Naive thymus-derived CD4-positive, alpha-beta T cell (primary cell): ENCODE data around the gene GLDN. TPM values are rescaled to one million over a fixed set of nuclear protein-coding genes. Genes with fewer than 3 reads are reported as not detected.

ENCODE experiments used
- ATAC-seq: fragments of 150-1000 bp; cut with Tn5 transposase; 2 replicates; pipeline ENCODE4 v1.10.0; 2021; ENCODE audit warnings: mild to moderate bottlenecking, moderate library complexity
- CTCF ChIA-PET: fragments of 350-600 bp; sonication (Branson Sonifier 250); formaldehyde crosslinking; loops from one replicate; lab custom pipeline; 2021; ENCODE audit warnings: antibody characterized with exemption; lab: Charles Lee
- POLR2A ChIA-PET: fragments of 350-600 bp; sonication (Branson Sonifier 250); formaldehyde crosslinking; loops from one replicate; lab custom pipeline; 2021; ENCODE audit warnings: antibody characterized with exemption, inconsistent platforms; lab: Charles Lee
- DNase-seq, 9 donors: peaks; one replicate each; pipeline versions ENCODE4 v3.0.0 to v3.0.0-alpha.2; 2020 to 2022; ENCODE audit warnings: mixed read lengths in 1 of 9
- H3K27ac ChIP-seq: one replicate; pipeline ENCODE4 v1.7.0; 2013; ENCODE audit warnings: mild to moderate bottlenecking, low read depth, low read length, moderate library complexity
- H3K27me3 ChIP-seq, 2 donors: one replicate each; pipeline ENCODE4 v1.7.0; 2013; ENCODE audit warnings: low read length in 2 of 2, mild to moderate bottlenecking in 2 of 2, moderate library complexity in 2 of 2; ENCODE audit not compliant: control insufficient read depth in 2 of 2, insufficient read depth in 2 of 2
- H3K36me3 ChIP-seq, 3 experiments: 1 replicate in 2 of 3; 2 replicates in 1 of 3; pipeline ENCODE4 v1.7.0; 2013; ENCODE audit warnings: low read length in 3 of 3, mild to moderate bottlenecking in 3 of 3, moderate library complexity in 1 of 3; ENCODE audit not compliant: insufficient read depth in 3 of 3, control insufficient read depth in 2 of 3
- H3K4me1 ChIP-seq, 2 donors: one replicate each; pipeline ENCODE4 v1.7.0; 2013; ENCODE audit warnings: low read length in 2 of 2, mild to moderate bottlenecking in 2 of 2, moderate library complexity in 1 of 2; ENCODE audit not compliant: control insufficient read depth in 2 of 2, insufficient read depth in 2 of 2
- H3K4me3 ChIP-seq: 2 replicates; pipeline ENCODE4 v1.7.0; 2013; ENCODE audit warnings: mild to moderate bottlenecking, low read length
- H3K9me3 ChIP-seq, 3 experiments: 1 replicate in 2 of 3; 2 replicates in 1 of 3; pipeline ENCODE4 v1.7.0; 2013; ENCODE audit warnings: low read length in 3 of 3; ENCODE audit not compliant: control insufficient read depth in 2 of 3
- H3K27ac Mint-ChIP-seq, 9 donors: one replicate each; pipeline ENCODE4 v1.8.0; 2020 to 2022; ENCODE audit warnings: mixed read lengths in 9 of 9, mild to moderate bottlenecking in 8 of 9, moderate library complexity in 5 of 9, inconsistent platforms in 2 of 9
- H3K27me3 Mint-ChIP-seq, 5 donors: one replicate each; pipeline ENCODE4 v1.8.0; 2021 to 2022; ENCODE audit warnings: mixed read lengths in 5 of 5, mild to moderate bottlenecking in 1 of 5
- H3K36me3 Mint-ChIP-seq, 5 donors: one replicate each; pipeline ENCODE4 v1.8.0; 2020 to 2022; ENCODE audit warnings: mixed read lengths in 5 of 5, mild to moderate bottlenecking in 3 of 5, inconsistent platforms in 1 of 5
- H3K4me1 Mint-ChIP-seq, 7 donors: one replicate each; pipeline ENCODE4 v1.8.0; 2020 to 2022; ENCODE audit warnings: mixed read lengths in 7 of 7, mild to moderate bottlenecking in 3 of 7, inconsistent platforms in 1 of 7
- H3K4me3 Mint-ChIP-seq, 10 donors: one replicate each; pipeline ENCODE4 v1.8.0; 2020 to 2022; ENCODE audit warnings: mild to moderate bottlenecking in 10 of 10, mixed read lengths in 10 of 10, moderate library complexity in 6 of 10, inconsistent platforms in 2 of 10
- H3K9me3 Mint-ChIP-seq, 11 donors: one replicate each; pipeline ENCODE4 v1.8.0; 2020 to 2022; ENCODE audit warnings: mixed read lengths in 11 of 11, mild to moderate bottlenecking in 4 of 11, inconsistent platforms in 1 of 11, moderate library complexity in 1 of 11
- intact Hi-C, 2 donors: fragments of 100-400 bp; cut with micrococcal nuclease; formaldehyde crosslinking; loops; one replicate each; pipeline ENCODE4 v1.15.1; 2023
- polyA plus RNA-seq, 2 donors: library from polyadenylated mRNA; unstranded; fragments of 300-500 nt; fragmentation: Illumina TruSeq; gene quantifications; one replicate each; pipeline ENCODE4 v1.2.3, GENCODE V29; 2021
- total RNA-seq, 6 experiments: library from RNA in 5 of 6; stranded (reverse) in 5 of 6; gene quantifications; 1 replicate in 5 of 6; 2 replicates in 1 of 6; pipeline ENCODE4 v1.2.3 and lab custom pipeline; 2021 to 2026

The GLDN gene
- total and polyA plus RNA-seq, 7 experiments from 2014 or later: not detected

GRCh38 chr15:51353976-51354375 is 12.5 kb downstream of the GLDN start:
- H3K27me3 Mint-ChIP-seq: peaks cover 9 to 28% (median 15%) of the 10 kb centered on the region in 5 donors
- no peaks in the 10 kb centered on the region for H3K36me3 Mint-ChIP-seq
- ATAC-seq: no peak
- no peak overlapping the region for H3K27ac Mint-ChIP-seq
- Histone ChIP-seq H3K36me3 (no peaks in the 10 kb centered on the region), H3K4me1 (no peaks in the 10 kb centered on the region), H3K4me3 (no peak overlapping the region), H3K27me3 (no peaks in the 10 kb centered on the region), H3K27ac (no peak overlapping the region), H3K9me3 (no peaks in the 10 kb centered on the region)
- peaks cover 0 to 4% (median 0%) of the 10 kb centered on the region in 7 donors for H3K4me1 Mint-ChIP-seq
- no peak overlapping the region for H3K4me3 Mint-ChIP-seq
- CTCF ChIA-PET: no interaction called here
- no peak for DNase-seq
- POLR2A ChIA-PET: no interaction called here
- peaks cover 0 to 3% (median 0%) of the 10 kb centered on the region in 11 donors for H3K9me3 Mint-ChIP-seq
- intact Hi-C loops: no loop called here

- Mint-ChIP-seq H3K4me1 (peaks cover 0 to 4% (median 0%) of the 10 kb centered on the region in 7 donors), H3K4me3 (no peak overlapping the region), H3K36me3 (no peaks in the 10 kb centered on the region), H3K27me3 (peaks cover 9 to 28% (median 15%) of the 10 kb centered on the region in 5 donors), H3K27ac (no peak overlapping the region), H3K9me3 (peaks cover 0 to 3% (median 0%) of the 10 kb centered on the region in 11 donors)
- intact Hi-C loops: no loop called here
- ChIA-PET POLR2A (no interaction called here), CTCF (no interaction called here)
- Histone ChIP-seq H3K27me3 (no peaks in the 10 kb centered on the region), H3K27ac (no peak overlapping the region), H3K4me3 (no peak overlapping the region), H3K4me1 (no peaks in the 10 kb centered on the region), H3K9me3 (no peaks in the 10 kb centered on the region), H3K36me3 (no peaks in the 10 kb centered on the region)
- no peak for DNase-seq
- no peak for ATAC-seq
These were observed 13.6 kb downstream of the GLDN start for GRCh38 chr15:51355096-51355495.

- Histone ChIP-seq H3K9me3 (no peaks in the 10 kb centered on the region), H3K27ac (no peak overlapping the region), H3K4me3 (no peak overlapping the region), H3K36me3 (no peaks in the 10 kb centered on the region), H3K27me3 (no peaks in the 10 kb centered on the region), H3K4me1 (no peaks in the 10 kb centered on the region)
- ChIA-PET CTCF (no interaction called here), POLR2A (no interaction called here)
- Mint-ChIP-seq H3K36me3 (no peaks in the 10 kb centered on the region), H3K4me3 (no peak overlapping the region), H3K27ac (no peak overlapping the region), H3K27me3 (peaks cover 9 to 25% (median 12%) of the 10 kb centered on the region in 5 donors), H3K9me3 (peaks cover 0 to 3% (median 0%) of the 10 kb centered on the region in 11 donors), H3K4me1 (peaks cover 0 to 4% (median 0%) of the 10 kb centered on the region in 7 donors)
- ATAC-seq (no peak), DNase-seq (no peak)
- intact Hi-C loops: no loop called here
These were observed 14.7 kb downstream of the GLDN start for GRCh38 chr15:51356147-51356546.

DNA sequence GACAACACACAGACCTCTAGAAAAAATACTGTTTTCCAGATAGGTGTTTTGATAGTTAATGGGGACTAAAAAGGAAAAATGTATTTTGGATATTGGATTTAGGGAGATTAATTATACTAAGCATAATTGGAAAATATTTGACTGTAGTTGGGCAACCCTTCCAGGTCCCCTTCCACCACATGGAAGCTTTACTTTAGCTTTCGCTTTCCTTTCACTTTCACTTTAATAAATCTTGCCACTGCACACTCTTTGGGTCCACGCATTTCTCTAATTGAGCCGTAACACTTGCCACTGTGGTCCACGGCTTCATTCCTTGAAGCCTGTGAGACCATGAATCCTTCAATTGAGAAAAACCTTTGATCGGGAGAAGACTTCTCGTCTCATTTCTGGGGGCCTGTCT is 15.5 kb downstream of the GLDN start:
- H3K36me3 Mint-ChIP-seq: no peaks in the 10 kb centered on the region

DNA sequence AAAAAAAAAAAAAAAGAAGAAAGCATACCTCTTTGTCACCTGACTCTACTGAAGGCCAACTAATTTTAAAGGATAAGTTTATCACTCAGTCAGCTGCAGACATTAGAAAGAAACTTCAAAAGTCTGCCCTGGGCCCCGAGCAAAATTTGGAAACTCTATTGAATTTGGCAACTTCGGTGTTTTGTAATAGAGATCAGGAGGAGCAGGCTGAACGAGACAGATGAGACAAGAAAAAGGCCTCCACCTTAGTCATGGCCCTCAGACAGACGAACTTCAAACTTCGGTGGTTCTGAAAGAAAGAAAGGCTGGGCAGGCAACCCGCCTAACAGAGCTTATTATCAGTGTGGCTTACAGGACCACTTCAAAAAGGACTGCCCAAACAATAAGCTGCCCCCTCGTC is 18.5 kb downstream of the GLDN start:
- Histone ChIP-seq H3K27ac (no peak overlapping the region), H3K36me3 (no peaks in the 10 kb centered on the region), H3K9me3 (no peaks in the 10 kb centered on the region), H3K27me3 (no peaks in the 10 kb centered on the region), H3K4me1 (no peaks in the 10 kb centered on the region), H3K4me3 (no peak overlapping the region)
- H3K36me3 Mint-ChIP-seq: no peaks in the 10 kb centered on the region
- no peak for ATAC-seq
- H3K4me1 Mint-ChIP-seq: peaks cover 0 to 4% (median 0%) of the 10 kb centered on the region in 7 donors
- H3K27me3 Mint-ChIP-seq: peaks cover 0 to 3% (median 0%) of the 10 kb centered on the region in 5 donors
- intact Hi-C loops: no loop called here
- H3K27ac Mint-ChIP-seq: no peak overlapping the region
- H3K9me3 Mint-ChIP-seq: no peaks in the 10 kb centered on the region
- H3K4me3 Mint-ChIP-seq: no peak overlapping the region
- CTCF ChIA-PET: no interaction called here
- DNase-seq: no peak
- POLR2A ChIA-PET: no interaction called here

More for the DNA sequence above, 15.5 kb downstream of the GLDN start:
- Mint-ChIP-seq H3K9me3 (peaks cover 0 to 3% (median 0%) of the 10 kb centered on the region in 11 donors), H3K4me1 (peaks cover 0 to 4% (median 0%) of the 10 kb centered on the region in 7 donors), H3K4me3 (peak overlapping the region in 2 of 10 donors; percentile 4 to 16), H3K27ac (no peak overlapping the region), H3K27me3 (peaks cover 5 to 20% (median 9%) of the 10 kb centered on the region in 5 donors)
- Histone ChIP-seq H3K9me3 (no peaks in the 10 kb centered on the region), H3K27me3 (no peaks in the 10 kb centered on the region), H3K36me3 (no peaks in the 10 kb centered on the region), H3K4me1 (no peaks in the 10 kb centered on the region), H3K4me3 (no peak overlapping the region), H3K27ac (no peak overlapping the region)
- ChIA-PET CTCF (no interaction called here), POLR2A (no interaction called here)
- DNase-seq (no peak), ATAC-seq (no peak)
- intact Hi-C loops: no loop called here

DNA sequence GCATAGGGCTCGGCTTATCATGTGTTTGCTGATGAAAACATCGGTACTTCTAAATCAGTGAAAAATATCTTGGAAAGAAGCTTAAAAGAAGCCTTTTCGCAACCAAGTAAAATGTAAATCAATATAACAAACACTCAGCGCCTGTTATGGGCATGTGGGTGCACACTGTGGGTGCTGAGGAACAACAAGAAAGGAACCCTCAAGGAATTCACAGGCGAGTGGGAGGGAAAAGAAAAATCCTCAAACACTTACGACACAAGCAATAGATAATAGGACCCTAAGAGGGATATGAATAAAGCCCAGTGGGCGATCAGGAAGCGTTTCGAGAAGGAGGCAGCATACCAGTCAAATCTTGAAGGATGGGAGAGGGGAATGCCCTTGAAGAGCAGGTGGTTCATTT is 21.9 kb downstream of the GLDN start:
- Histone ChIP-seq H3K4me3 (no peak overlapping the region), H3K4me1 (no peaks in the 10 kb centered on the region), H3K36me3 (no peaks in the 10 kb centered on the region), H3K27me3 (no peaks in the 10 kb centered on the region), H3K9me3 (no peaks in the 10 kb centered on the region), H3K27ac (no peak overlapping the region)
- Mint-ChIP-seq H3K27ac (no peak overlapping the region), H3K27me3 (peaks cover 0 to 9% (median 7%) of the 10 kb centered on the region in 5 donors), H3K4me3 (no peak overlapping the region), H3K9me3 (no peaks in the 10 kb centered on the region), H3K4me1 (no peaks in the 10 kb centered on the region), H3K36me3 (no peaks in the 10 kb centered on the region)
- ChIA-PET POLR2A (no interaction called here), CTCF (no interaction called here)
- intact Hi-C loops: no loop called here
- no peak for ATAC-seq
- no peak for DNase-seq

GRCh38 chr15:51365417-51365816 is 24.0 kb downstream of the GLDN start:
- H3K27me3 ChIP-seq: no peaks in the 10 kb centered on the region
- H3K36me3 Mint-ChIP-seq: no peaks in the 10 kb centered on the region
- ChIA-PET CTCF (no interaction called here), POLR2A (interaction anchor here (0.6 kb wide), 1 partner anchor 11 kb away, joined by 3 read pairs; no protein-coding TSS in a partner anchor)
- H3K27ac Mint-ChIP-seq: no peak overlapping the region
- H3K4me3 ChIP-seq: no peak overlapping the region
- no peaks in the 10 kb centered on the region for H3K4me1 ChIP-seq
- intact Hi-C loops: no loop called here
- H3K4me3 Mint-ChIP-seq: no peak overlapping the region
- H3K36me3 ChIP-seq: no peaks in the 10 kb centered on the region
- no peaks in the 10 kb centered on the region for H3K9me3 Mint-ChIP-seq
- ATAC-seq (no peak), DNase-seq (no peak)
- H3K27me3 Mint-ChIP-seq: peaks cover 0 to 9% (median 7%) of the 10 kb centered on the region in 5 donors
- no peaks in the 10 kb centered on the region for H3K9me3 ChIP-seq
- no peak overlapping the region for H3K27ac ChIP-seq
- no peaks in the 10 kb centered on the region for H3K4me1 Mint-ChIP-seq
